HG03354 (cell line): ENCODE results near the gene CRTC1.

ENCODE experiments used
- ATAC-seq: cut with Tn5 transposase; IDR thresholded peaks from one replicate; pipeline ENCODE4 v1.9.1; 2021; ENCODE audit warnings: mild to moderate bottlenecking; ENCODE audit not compliant: unreplicated experiment, poor library complexity, severe bottlenecking

Gene CRTC1, protein sequence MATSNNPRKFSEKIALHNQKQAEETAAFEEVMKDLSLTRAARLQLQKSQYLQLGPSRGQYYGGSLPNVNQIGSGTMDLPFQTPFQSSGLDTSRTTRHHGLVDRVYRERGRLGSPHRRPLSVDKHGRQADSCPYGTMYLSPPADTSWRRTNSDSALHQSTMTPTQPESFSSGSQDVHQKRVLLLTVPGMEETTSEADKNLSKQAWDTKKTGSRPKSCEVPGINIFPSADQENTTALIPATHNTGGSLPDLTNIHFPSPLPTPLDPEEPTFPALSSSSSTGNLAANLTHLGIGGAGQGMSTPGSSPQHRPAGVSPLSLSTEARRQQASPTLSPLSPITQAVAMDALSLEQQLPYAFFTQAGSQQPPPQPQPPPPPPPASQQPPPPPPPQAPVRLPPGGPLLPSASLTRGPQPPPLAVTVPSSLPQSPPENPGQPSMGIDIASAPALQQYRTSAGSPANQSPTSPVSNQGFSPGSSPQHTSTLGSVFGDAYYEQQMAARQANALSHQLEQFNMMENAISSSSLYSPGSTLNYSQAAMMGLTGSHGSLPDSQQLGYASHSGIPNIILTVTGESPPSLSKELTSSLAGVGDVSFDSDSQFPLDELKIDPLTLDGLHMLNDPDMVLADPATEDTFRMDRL

GRCh38 chr19:18683109-18683957, at the start of gene CRTC1:
Gene CRTC1 (plus strand): TSS chr19:18683680. CDS start chr19:18683703, 23 bp downstream.
- ATAC-seq = peak; percentile 79

- no peak for ATAC-seq
Observed at GRCh38 chr19:18634612-18635297, 48.7 kb upstream of the CRTC1 start.

DNA sequence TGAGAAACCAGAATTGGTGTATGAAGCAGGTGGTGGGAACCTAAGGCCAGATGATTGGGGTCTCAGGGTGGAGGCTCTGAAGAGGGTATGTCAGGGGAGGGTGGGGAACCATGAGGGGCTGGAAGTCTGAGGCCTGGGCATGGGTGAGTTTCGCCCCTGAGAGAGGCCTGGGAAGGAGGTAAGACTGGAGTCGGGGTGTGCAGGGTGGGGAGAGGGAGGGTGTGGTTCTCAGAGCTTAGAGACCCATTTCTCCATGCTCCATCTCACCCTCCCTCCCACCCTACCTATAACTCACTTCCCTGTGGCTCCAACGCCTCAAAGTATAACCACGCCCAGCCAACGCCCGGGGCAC, 47.7 kb upstream of the CRTC1 start:
- no peak for ATAC-seq

DNA sequence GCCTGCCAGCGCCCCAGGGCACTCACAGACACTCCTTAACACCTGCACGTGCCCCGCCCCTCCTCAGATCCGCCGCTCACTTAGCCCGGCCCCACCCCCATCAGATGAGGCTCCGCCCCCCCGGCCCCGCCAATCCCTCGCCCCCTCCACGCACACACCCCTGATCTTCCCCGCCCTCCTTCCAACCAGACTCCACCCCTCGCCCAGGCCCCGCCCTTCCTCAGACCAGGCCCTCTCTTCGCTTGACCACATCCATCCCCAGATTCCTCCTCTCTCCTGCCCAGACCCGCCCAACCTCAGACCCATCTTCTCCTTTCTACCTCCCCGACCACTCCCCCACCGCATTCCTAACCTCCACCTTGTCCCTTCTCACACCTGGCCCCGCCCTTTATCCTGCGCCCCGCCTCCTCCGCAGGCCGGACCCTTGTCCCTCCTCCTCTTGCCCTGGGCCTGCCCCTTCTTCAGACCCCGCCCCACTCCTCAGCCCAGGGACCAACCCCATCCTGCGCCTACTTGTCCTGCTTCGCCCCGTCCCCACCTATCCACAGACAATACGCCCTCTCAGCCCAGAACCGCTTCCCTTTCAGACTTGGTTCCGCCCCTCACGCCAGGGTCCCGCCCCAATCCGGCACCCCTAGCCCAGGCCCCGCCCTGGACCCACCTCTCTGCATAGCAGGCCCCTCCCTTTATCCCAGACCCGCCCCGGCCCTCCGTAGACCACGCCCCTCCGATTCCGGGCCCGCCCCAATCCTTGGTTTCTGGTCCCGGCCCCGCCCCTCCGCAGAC, 47.1 kb upstream of the CRTC1 start:
- ATAC-seq = peak; percentile 88

- ATAC-seq = no peak
Observed at GRCh38 chr19:18636969-18637629, 46.4 kb upstream of the CRTC1 start, which contains the start of gene KLHL26. Gene KLHL26 (plus strand): TSS chr19:18637028. CDS start chr19:18637055, 27 bp downstream.

DNA sequence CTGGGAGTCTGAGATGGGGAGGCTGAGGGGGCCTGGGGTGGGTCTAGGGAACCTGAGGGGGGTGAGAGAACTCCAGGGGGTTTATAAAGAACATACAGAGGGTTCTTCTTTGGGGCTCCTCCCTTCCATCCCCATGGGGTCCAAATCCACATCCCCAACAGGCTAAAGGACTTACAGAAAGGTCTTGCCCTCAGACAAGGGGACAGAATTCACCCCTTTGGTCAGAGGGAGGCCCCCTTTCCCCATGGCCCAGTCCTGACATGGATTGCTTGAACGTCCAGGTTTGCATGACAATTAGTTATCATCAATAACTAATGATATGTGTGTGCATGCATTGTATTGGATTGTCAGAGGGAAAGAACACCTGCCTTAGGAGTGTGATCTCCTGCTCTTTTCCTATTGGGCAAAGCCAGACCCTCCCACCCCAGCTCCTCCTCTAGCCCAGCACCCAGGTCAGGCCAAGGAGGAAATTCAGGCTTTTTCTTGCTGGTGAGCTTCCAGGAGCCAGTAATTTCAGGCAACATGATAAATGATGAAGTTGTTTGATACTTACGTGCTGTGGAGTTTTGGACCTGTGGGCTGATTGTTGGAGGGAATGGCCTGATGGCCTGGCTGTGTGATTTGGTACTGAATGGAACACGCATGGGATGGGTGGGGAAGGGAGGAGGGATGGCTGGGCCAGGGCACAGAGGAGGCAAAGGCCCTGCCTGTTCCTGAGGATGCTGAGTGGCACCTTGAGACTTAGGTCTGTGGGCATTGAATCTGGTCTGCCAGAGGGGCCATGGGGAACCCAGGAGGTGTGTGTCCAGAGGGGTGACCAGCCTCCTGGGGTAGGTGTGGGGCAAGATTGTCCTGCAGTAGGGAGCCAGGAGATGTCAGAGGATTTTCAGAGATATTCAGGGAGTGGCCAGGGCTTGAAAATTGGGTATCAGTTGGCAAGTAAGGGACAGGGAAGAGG, 45.5 kb upstream of the CRTC1 start:
- no peak for ATAC-seq

DNA sequence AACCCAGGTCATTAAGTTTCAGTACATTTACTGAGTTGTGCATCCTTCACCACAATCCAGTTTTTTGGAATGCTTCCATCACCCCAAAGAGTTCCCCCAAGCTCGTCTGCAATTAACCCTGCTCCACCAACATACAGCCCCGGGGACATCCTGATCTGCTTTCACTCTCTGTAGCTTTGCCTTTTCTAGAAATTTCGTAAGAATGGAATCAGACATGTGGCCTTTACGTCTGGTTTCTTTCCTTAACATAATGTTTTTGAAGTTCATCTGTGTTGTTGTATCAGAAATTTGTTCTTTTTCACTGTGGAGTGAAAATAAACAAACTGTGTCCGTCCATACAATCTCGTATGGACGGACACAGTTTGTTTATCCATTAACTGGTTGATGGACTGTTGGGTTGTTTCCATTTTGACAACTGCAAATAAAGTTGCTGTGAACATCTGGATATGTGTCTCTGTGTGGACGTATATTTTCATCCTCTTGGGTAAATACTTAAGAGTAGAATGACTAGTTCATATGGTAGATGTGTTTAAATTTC, 43.7 kb upstream of the CRTC1 start:
- no peak for ATAC-seq

- no peak for ATAC-seq
Observed at GRCh38 chr19:18644196-18645034, 39.1 kb upstream of the CRTC1 start.

DNA sequence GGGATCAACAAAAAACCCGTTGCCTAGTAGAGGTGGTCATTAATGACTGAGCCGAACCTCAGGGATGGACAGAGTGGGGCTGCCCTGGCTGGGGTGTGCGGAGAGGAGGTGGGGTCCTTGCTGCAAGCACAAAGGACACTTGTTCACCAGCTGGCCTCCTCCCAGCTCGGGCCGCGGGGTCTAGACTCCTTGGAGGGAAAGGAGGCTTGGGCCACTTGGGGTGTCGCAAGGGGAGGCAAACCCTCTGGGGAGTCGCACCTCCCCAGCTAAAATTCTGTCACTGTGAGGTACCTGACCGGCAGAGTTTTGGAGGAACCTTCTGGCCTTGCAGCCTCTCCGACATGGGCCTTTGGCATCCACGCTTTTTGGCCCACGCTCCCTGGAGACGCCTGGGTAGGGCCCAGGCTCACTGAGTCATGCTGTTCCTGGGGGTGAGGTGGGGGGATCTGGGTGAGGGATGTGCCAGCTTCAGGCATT, 38.4 kb upstream of the CRTC1 start:
- ATAC-seq = no peak

DNA sequence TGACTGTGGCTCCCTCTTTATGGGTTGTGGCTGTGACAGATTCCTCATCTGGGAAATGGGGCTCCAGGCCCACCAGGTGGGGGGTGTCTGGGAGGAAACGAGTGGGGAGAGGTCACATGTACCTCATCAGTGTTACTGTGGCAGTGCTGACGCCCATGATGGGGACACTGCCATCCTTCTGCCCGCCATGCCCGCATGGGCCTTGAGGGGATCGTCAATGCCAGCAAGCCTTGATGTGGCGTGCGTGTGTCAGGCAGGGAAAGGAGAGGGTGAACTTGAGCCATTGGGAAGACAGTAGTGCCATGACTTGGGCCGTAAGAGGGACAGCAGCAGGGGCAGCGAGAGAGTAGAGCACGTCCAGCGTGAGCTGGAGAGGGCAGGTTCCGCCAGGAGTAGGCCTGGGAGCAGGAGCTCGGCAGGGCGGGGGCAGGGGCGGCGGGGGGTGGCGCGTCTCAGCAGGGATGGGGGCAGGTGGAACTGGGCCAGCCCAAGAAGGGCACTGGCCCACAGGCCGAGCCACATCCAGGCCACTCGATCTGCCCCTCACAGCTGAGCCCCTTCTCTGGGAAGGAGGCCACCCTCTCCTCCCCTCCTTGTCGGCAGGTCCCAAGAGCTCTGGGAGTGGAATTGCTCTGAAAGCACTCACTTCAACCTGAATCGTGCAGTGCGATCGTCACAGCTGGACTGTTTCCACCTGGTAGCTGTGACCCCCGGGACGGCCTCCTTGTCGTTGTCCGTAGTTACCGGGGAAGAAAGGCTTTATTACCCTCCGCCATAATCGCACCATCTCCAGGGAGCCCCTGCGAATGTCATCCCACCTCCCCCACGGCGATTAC, 36.7 kb upstream of the CRTC1 start:
- no peak for ATAC-seq

GRCh38 chr19:18647371-18647767, 36.1 kb upstream of the CRTC1 start:
- ATAC-seq = no peak

DNA sequence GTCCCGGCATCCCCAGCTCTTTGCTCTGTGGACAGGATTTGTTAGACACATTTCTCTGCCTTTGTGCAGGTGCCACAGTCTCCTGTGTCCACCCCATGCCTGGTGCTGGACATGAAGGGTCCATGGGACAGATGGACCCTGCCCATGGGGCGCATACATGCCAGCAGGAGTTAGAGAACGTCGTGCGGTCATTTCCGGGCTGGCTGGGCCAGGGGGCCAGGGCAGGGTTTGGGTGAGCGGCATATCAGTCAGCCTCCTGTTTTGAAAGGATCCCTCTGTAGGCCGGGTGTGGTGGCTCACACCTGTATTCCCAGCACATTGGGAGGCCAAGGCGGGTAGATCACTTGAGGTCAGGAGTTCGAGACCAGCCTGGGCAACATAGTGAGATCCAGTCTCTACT, 35.7 kb upstream of the CRTC1 start:
- no peak for ATAC-seq

DNA sequence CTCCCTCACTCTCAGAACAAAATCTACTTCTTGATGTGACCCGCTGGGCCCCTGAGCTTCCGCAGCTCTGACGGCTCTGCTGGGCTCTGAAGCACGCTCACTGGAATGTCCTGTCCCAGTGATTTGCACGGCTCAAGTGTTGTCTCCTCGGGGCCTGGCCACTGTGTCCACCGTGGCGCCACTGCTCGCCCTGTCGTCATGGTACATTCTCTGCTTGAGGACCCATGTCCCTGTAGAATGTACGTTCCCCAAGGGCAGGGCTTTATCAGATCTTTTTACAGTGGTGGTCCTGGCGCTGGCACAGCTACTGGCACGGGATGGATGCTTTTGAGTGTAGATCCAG, 34.5 kb upstream of the CRTC1 start:
- no peak for ATAC-seq

DNA sequence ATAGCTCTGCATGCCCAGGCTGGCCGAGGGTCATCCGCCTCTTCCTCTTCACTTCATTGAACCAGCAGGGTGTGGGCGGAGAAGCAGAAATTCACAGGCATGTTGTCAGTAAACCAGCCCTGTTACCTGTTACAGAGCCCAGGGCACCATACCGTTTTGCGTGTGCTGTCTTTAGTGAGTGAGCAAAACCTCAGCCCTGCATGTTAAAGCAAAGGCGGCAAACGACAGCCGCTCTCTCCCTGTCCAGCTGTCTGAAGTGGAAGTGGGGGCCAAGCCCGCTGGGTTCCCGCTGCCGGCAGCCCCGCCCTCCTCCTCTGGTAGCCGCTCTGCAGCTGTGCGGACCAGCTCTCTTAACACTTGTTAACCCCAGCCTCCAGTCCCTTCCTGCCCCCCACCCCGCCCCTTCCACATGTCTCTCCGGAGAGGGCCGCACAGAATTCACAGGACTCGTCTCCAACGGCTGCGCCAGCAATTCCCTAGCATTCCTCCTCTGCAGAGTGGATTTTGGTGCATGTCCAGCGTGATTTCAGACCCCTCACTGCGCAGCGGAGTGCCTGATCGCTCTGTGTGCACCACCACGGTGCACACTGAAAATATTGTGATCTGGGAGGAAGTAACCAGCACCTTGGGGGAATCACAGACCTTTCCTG, 34.0 kb upstream of the CRTC1 start:
- ATAC-seq = peak; percentile 48

DNA sequence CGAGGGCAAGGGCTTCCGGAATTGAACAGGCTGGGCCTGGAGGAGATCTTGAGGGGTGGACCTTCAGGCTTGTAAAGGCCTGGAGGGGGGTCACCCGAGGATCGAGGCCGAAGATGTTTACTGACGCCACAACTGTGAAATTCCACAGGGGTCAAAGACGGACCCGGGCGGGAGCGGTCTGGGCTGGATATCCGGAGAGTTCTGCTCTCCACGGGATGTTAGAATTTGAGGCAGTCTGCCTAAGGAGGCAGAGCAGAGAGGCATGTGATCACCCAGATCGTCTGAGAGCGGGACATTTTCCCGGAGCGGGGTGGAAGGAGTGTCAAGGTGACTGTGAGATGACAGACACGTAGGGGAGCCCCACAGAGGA, 33.5 kb upstream of the CRTC1 start:
- no peak for ATAC-seq
